GM12865 (cell line): ENCODE measurements around the gene IREB2.
A peak's percentile ranks its signal among the peaks of the same experiment; 100 is the strongest.

ENCODE experiments used
- DNase-seq: peaks from one replicate; pipeline ENCODE4 v3.0.0; 2010; ENCODE audit warnings: low read depth
- H3K4me3 ChIP-seq: 2 replicates; pipeline ENCODE4 v1.5.1; 2011; ENCODE audit warnings: mild to moderate bottlenecking, low read depth, low read length, control low read depth
- CTCF ChIP-seq: IDR thresholded peaks from 2 replicates; pipeline ENCODE4 v1.5.1; 2011; ENCODE audit warnings: low read length, control low read depth, low read depth, inconsistent platforms; ENCODE audit not compliant: insufficient read depth; ENCODE audit errors: missing control alignments

Gene IREB2

GRCh38 chr15:78422571-78423340, 15.3 kb upstream of the IREB2 start:
- peak; percentile 93 for TF ChIP-seq CTCF
- peak; percentile 74 for DNase-seq
- H3K4me3 ChIP-seq = no peak overlapping the region

GRCh38 chr15:78424673-78425072, 13.3 kb upstream of the IREB2 start:
- no peak for DNase-seq
- no peak for TF ChIP-seq CTCF
- no peak overlapping the region for H3K4me3 ChIP-seq

- DNase-seq = no peak
- H3K4me3 ChIP-seq = no peak overlapping the region
- TF ChIP-seq CTCF = no peak
Observed at GRCh38 chr15:78425643-78426042, 12.4 kb upstream of the IREB2 start.

GRCh38 chr15:78426300-78426699, 11.7 kb upstream of the IREB2 start:
- DNase-seq = no peak
- TF ChIP-seq CTCF = no peak
- no peak overlapping the region for H3K4me3 ChIP-seq

GRCh38 chr15:78427953-78428352, 10.1 kb upstream of the IREB2 start:
- no peak for TF ChIP-seq CTCF
- no peak for DNase-seq
- no peak overlapping the region for H3K4me3 ChIP-seq

- DNase-seq = no peak
- no peak for TF ChIP-seq CTCF
- H3K4me3 ChIP-seq = no peak overlapping the region
Observed at GRCh38 chr15:78429477-78429876, 8.5 kb upstream of the IREB2 start.

GRCh38 chr15:78431955-78432354, 6.1 kb upstream of the IREB2 start:
- DNase-seq = no peak
- TF ChIP-seq CTCF = no peak

More at GRCh38 chr15:78431955-78432354, 6.1 kb upstream of the IREB2 start:
- no peak overlapping the region for H3K4me3 ChIP-seq
